Tibial nerve (tissue), 4 donors: ENCODE measurements around the gene RAB10. TPM values are rescaled to one million over a fixed set of nuclear protein-coding genes. Genes with fewer than 3 reads are reported as not detected.

Source experiments
- DNase-seq, 2 donors: peaks; one replicate each; pipeline ENCODE4 v3.0.0-alpha.2; 2019; ENCODE audit warnings: low spot score in 2 of 2
- H3K27ac ChIP-seq, 4 donors: fragments of 200-600 bp; sonication (generic) in 3 of 4; one replicate each; pipeline ENCODE4 v1.5.1; 2017 to 2019; ENCODE audit warnings: mild to moderate bottlenecking in 1 of 4
- H3K27me3 ChIP-seq, 2 donors: fragments of 200-600 bp; sonication (generic) in 1 of 2; one replicate each; pipeline versions ENCODE4 v1.5.1 to v1.6.0; 2017 to 2019
- H3K36me3 ChIP-seq, 3 donors: fragments of 200-600 bp; sonication (generic); one replicate each; pipeline ENCODE4 v1.5.1; 2018 to 2019
- H3K4me1 ChIP-seq, 4 donors: fragments of 200-600 bp; sonication (generic) in 3 of 4; one replicate each; pipeline ENCODE4 v1.5.1; 2017 to 2019
- H3K4me3 ChIP-seq, 4 donors: fragments of 200-600 bp; sonication (generic) in 3 of 4; one replicate each; pipeline ENCODE4 v1.5.1; 2017 to 2019; ENCODE audit warnings: mild to moderate bottlenecking in 1 of 4, moderate library complexity in 1 of 4
- H3K9me3 ChIP-seq, 4 donors: fragments of 200-600 bp; sonication (generic) in 3 of 4; one replicate each; pipeline ENCODE4 v1.5.1; 2017 to 2019
- CTCF ChIP-seq, 5 experiments: fragments of 200-600 bp in 3 of 5; fragments of 450-650 bp in 2 of 5; sonication (generic) in 3 of 5; IDR thresholded peaks; one replicate each; pipeline ENCODE4 v1.5.1; 2016 to 2019; ENCODE audit warnings: antibody characterized with exemption in 5 of 5, mild to moderate bottlenecking in 3 of 5, moderate library complexity in 2 of 5
- EP300 ChIP-seq, 2 donors: sonication (generic); formaldehyde crosslinking; IDR thresholded peaks; one replicate each; pipeline ENCODE4 v1.6.1; 2017; ENCODE audit warnings: antibody characterized with exemption in 2 of 2, mild to moderate bottlenecking in 1 of 2
- POLR2A ChIP-seq, 2 donors: fragments of 450-650 bp; IDR thresholded peaks; one replicate each; pipeline ENCODE4 v1.6.1; 2017; ENCODE audit warnings: antibody characterized with exemption in 2 of 2, mild to moderate bottlenecking in 2 of 2, moderate library complexity in 2 of 2
- WGBS, 2 donors: methylation state at CpG; one replicate each; pipeline ENCODE4 v1.1.5; 2018; 5-methylcytosine and 5-hydroxymethylcytosine counted together
- total RNA-seq, 4 donors: library from RNA; depleted of rRNA; stranded (reverse); fragments of >200 nt; gene quantifications; one replicate each; pipeline ENCODE4 v1.1.0, GENCODE V29; 2016

Gene RAB10
- 100 to 1,000 TPM; 133 to 196 (median 155) TPM for total RNA-seq

GRCh38 chr2:26033818-26034636 lies at the start of gene RAB10:
Gene RAB10, plus strand, starts transcription at chr2:26034084. Its CDS starts 525 bp downstream, at chr2:26034609.
- peaks cover 0 to 10% (median 0%) of the 10 kb centered on the region in 3 donors for H3K36me3 ChIP-seq
- peak within 1 kb of the TSS; percentile 71 to 97 (median 80) for H3K4me3 ChIP-seq
- WGBS, 2 donors, result 0 to 1% methylated on average over 23 to 56 of the region's 94 CpGs
- peaks cover 0 to 38% (median 13%) of the 10 kb centered on the region in 4 donors for H3K4me1 ChIP-seq
- peak within 1 kb of the TSS; percentile 88 to 98 (median 96) for H3K27ac ChIP-seq
- no peaks in the 10 kb centered on the region for H3K9me3 ChIP-seq
- TF ChIP-seq POLR2A (IDR thresholded peaks at IDR 0.05), result peak; percentile 98
- peak in 3 of 5 experiments; percentile 29 to 59 (median 51) for TF ChIP-seq CTCF (IDR thresholded peaks at IDR 0.05)
- TF ChIP-seq EP300 (IDR thresholded peaks at IDR 0.05), result peak; percentile 64 to 99
- no peaks in the 10 kb centered on the region for H3K27me3 ChIP-seq
- peak; percentile 95 to 98 for DNase-seq

GRCh38 chr2:25988134-25988533 lies 45.8 kb upstream of the RAB10 start:
- TF ChIP-seq POLR2A (IDR thresholded peaks at IDR 0.05) (no peak), EP300 (IDR thresholded peaks at IDR 0.05) (no peak), CTCF (IDR thresholded peaks at IDR 0.05) (no peak)
- no peaks in the 10 kb centered on the region for H3K36me3 ChIP-seq
- H3K9me3 ChIP-seq, result no peaks in the 10 kb centered on the region
- peaks cover 0 to 10% (median 0%) of the 10 kb centered on the region in 4 donors for H3K4me1 ChIP-seq
- H3K27ac ChIP-seq, result no peak overlapping the region
- no peak for DNase-seq
- 86 to 92% methylated on average over 9 of the region's 9 CpGs for WGBS, 2 donors
- no peaks in the 10 kb centered on the region for H3K27me3 ChIP-seq
- no peak overlapping the region for H3K4me3 ChIP-seq

- DNase-seq, result no peak
- Histone ChIP-seq H3K4me1 (peaks cover 0 to 10% (median 0%) of the 10 kb centered on the region in 4 donors), H3K4me3 (no peak overlapping the region), H3K9me3 (no peaks in the 10 kb centered on the region), H3K27me3 (no peaks in the 10 kb centered on the region), H3K27ac (no peak overlapping the region), H3K36me3 (no peaks in the 10 kb centered on the region)
- no peak for TF ChIP-seq EP300 (IDR thresholded peaks at IDR 0.05)
- TF ChIP-seq POLR2A (IDR thresholded peaks at IDR 0.05), result no peak
- TF ChIP-seq CTCF (IDR thresholded peaks at IDR 0.05), result no peak
- WGBS, 2 donors, result 93 to 99% methylated on average over 4 of the region's 4 CpGs
These were observed 44.7 kb upstream of the RAB10 start for GRCh38 chr2:25989154-25989553.

GRCh38 chr2:25991965-25992364 lies 41.9 kb upstream of the RAB10 start:
- no peak for DNase-seq

More at GRCh38 chr2:25991965-25992364, 41.9 kb upstream of the RAB10 start:
- no peaks in the 10 kb centered on the region for H3K9me3 ChIP-seq
- no peak overlapping the region for H3K27ac ChIP-seq
- TF ChIP-seq CTCF (IDR thresholded peaks at IDR 0.05) (no peak), POLR2A (IDR thresholded peaks at IDR 0.05) (no peak), EP300 (IDR thresholded peaks at IDR 0.05) (no peak)
- peak overlapping the region in 1 of 4 donors; percentile 39 for H3K4me3 ChIP-seq
- no peaks in the 10 kb centered on the region for H3K27me3 ChIP-seq
- H3K36me3 ChIP-seq, result no peaks in the 10 kb centered on the region
- WGBS, 2 donors, result 75 to 82% methylated on average over 3 of the region's 3 CpGs
- H3K4me1 ChIP-seq, result peaks cover 0 to 10% (median 0%) of the 10 kb centered on the region in 4 donors
